Measurements from ENCODE around the gene ZNF418. TPM values are rescaled to one million over a fixed set of nuclear protein-coding genes. Genes with fewer than 3 reads are reported as not detected.

Gene ZNF418
- total and polyA plus RNA-seq, 2 of the 13 experiments (the other 11 are each of a cell fraction or from before 2014, with no cell fraction given) = 0.07 to 0.27 TPM

DNA sequence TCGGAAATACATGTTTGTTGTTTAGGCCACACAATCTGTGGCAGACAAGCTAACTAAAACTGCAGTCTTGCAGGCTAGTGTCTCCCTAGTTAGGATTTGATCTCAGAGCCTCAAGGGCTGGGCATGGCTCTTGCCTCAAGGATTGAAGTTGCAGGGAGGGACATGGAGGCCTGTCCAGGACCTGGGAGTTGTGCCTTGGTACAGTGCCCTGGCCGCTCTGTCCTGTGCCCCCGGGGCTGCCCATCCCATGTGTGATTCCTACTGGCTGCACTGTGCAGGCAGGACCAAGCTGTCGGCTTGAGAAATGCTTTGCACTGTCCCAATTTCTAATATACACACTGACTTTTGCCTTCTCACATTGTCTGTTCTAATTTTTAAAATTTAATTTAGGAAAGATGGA is 19.8 kb upstream of the ZNF418 start:
- Histone ChIP-seq H2AFZ (ENCODE audit: low read length) (no peak overlapping the region), H3K27me3 (ENCODE audit: control insufficient read depth in 1 of 2, insufficient read depth in 2 of 2, low read length in 2 of 2) (no peaks in the 10 kb centered on the region), H3K36me3 (replicated peaks in 1 of 2; ENCODE audit: control insufficient read depth in 1 of 2, insufficient read depth in 2 of 2, low read length in 2 of 2) (no peaks in the 10 kb centered on the region), H3K4me1 (ENCODE audit: insufficient read depth, low read length) (no peaks in the 10 kb centered on the region), H3K4me3 (replicated peaks in 1 of 3; ENCODE audit: insufficient read depth in 1 of 3, low read depth in 2 of 3, low read length in 3 of 3) (no peak overlapping the region; a peak in 1 of 6 replicates), H3K27ac (ENCODE audit: extremely low read length, insufficient read depth, low read length) (no peak overlapping the region), H4K20me1 (ENCODE audit: insufficient read depth, low read length) (no peaks in the 10 kb centered on the region), H3K9me3 (ENCODE audit: low read length) (peaks cover 62% of the 10 kb centered on the region), H3K9ac (ENCODE audit: insufficient read depth, low read depth, low read length) (no peak overlapping the region), H3K79me2 (ENCODE audit: insufficient read depth, low read length) (no peaks in the 10 kb centered on the region), H3K4me2 (ENCODE audit: low read depth, low read length) (no peak overlapping the region)
- ChIA-PET POLR2A (no interaction called here), CTCF (ENCODE audit: low intra/inter-chr PET ratio, low total read pairs) (no interaction called here)
- no TSS peak for BruUV-seq (replicated peaks)
- intact Hi-C loops (cut with micrococcal nuclease; ENCODE audit: unreplicated experiment) = no loop called here
- no peak for FAIRE-seq
- in situ Hi-C loops (cut with HindIII; ENCODE audit: extremely low pct_ligation_motif_present, low pct_unique_long_range_greater_than_20kb) = no loop called here
- 12% methylated on average over 3 of the region's 4 CpGs for WGBS (ENCODE audit: low lambda C conversion rate)
- no peak for DNase-seq (ENCODE audit: low spot score)
- ATAC-seq = no peak
- TF ChIP-seq TRIM22 (IDR thresholded peaks at IDR 0.05) = no peak
- TF ChIP-seq ATF7-NPFF (CRISPR knock-in tag; IDR thresholded peaks at IDR 0.05; ENCODE audit: low read depth) = no peak
- no peak for TF ChIP-seq ZNF782 (CRISPR knock-in tag; IDR thresholded peaks at IDR 0.05; ENCODE audit: borderline replicate concordance)
- no peak for TF ChIP-seq ZSCAN31 (CRISPR knock-in tag; IDR thresholded peaks at IDR 0.05; ENCODE audit: low read depth)
- no peak for TF ChIP-seq ZBTB49 (CRISPR knock-in tag; IDR thresholded peaks at IDR 0.05; ENCODE audit: borderline replicate concordance)
- TF ChIP-seq PRPF4 (IDR thresholded peaks at IDR 0.05; ENCODE audit: low read depth, low read length, poor library complexity, severe bottlenecking) = no peak
- TF ChIP-seq ZNF883 (CRISPR knock-in tag; IDR thresholded peaks at IDR 0.05; ENCODE audit: not compliant biosample characterization) = no peak
- TF ChIP-seq SNAPC4 (CRISPR knock-in tag; IDR thresholded peaks at IDR 0.05) = no peak
- TF ChIP-seq, protein P1, sequence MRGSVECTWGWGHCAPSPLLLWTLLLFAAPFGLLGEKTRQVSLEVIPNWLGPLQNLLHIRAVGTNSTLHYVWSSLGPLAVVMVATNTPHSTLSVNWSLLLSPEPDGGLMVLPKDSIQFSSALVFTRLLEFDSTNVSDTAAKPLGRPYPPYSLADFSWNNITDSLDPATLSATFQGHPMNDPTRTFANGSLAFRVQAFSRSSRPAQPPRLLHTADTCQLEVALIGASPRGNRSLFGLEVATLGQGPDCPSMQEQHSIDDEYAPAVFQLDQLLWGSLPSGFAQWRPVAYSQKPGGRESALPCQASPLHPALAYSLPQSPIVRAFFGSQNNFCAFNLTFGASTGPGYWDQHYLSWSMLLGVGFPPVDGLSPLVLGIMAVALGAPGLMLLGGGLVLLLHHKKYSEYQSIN (CRISPR knock-in tag; IDR thresholded peaks at IDR 0.05; ENCODE audit: borderline replicate concordance) = no peak
- no peak for TF ChIP-seq ETV6 (CRISPR knock-in tag; conservative IDR thresholded peaks at IDR 0.05)
- no peak for TF ChIP-seq HDAC6 (IDR thresholded peaks at IDR 0.05; ENCODE audit: low read depth, low read length)

All from HepG2 (cell line).